MCF 10A (cell line): Measurements from ENCODE around the gene ESPN. TPM values are rescaled to one million over a fixed set of nuclear protein-coding genes. Genes with fewer than 3 reads are reported as not detected.

Experiments
- BruUV-seq: library from RNA; stranded (reverse); fragments of 400-500 nt; replicated peaks from 2 replicates; lab custom pipeline; 2021; lab: Mats Ljungman, UMichigan
- CTCF ChIA-PET: fragments of 300-600 bp; sonication (Branson Sonifier 250); formaldehyde crosslinking; extraction: SDS; loops from one replicate; lab custom pipeline; 2021; ENCODE audit warnings: antibody characterized with exemption, inconsistent platforms; lab: Yijun Ruan, JAX
- POLR2A ChIA-PET: fragments of 300-600, 350-650 bp; sonication (Branson Sonifier 250); formaldehyde crosslinking; extraction: SDS; loops from one replicate; lab custom pipeline; 2020; ENCODE audit warnings: antibody characterized with exemption, inconsistent platforms; lab: Yijun Ruan, JAX
- DNase-seq: peaks from one replicate; pipeline ENCODE4 v3.0.0-alpha.2; 2018; ENCODE audit not compliant: unreplicated experiment
- H3K27ac Mint-ChIP-seq: one replicate; pipeline ENCODE4 v1.8.0; 2022; ENCODE audit warnings: mild to moderate bottlenecking, low read depth, mixed read lengths; ENCODE audit not compliant: unreplicated experiment
- H3K27me3 Mint-ChIP-seq: one replicate; pipeline ENCODE4 v1.8.0; 2022; ENCODE audit warnings: mixed read lengths; ENCODE audit not compliant: insufficient read depth, unreplicated experiment
- H3K36me3 Mint-ChIP-seq: one replicate; pipeline ENCODE4 v1.8.0; 2022; ENCODE audit warnings: mild to moderate bottlenecking, moderate library complexity, mixed read lengths; ENCODE audit not compliant: insufficient read depth, unreplicated experiment
- H3K4me1 Mint-ChIP-seq: one replicate; pipeline ENCODE4 v1.8.0; 2022; ENCODE audit warnings: mixed read lengths; ENCODE audit not compliant: insufficient read depth, unreplicated experiment
- H3K4me3 Mint-ChIP-seq: one replicate; pipeline ENCODE4 v1.8.0; 2022; ENCODE audit warnings: mild to moderate bottlenecking, moderate library complexity, mixed read lengths; ENCODE audit not compliant: unreplicated experiment
- H3K9me3 Mint-ChIP-seq: one replicate; pipeline ENCODE4 v1.8.0; 2022; ENCODE audit warnings: mixed read lengths; ENCODE audit not compliant: unreplicated experiment
- intact Hi-C: fragments of 100-400 bp; cut with micrococcal nuclease; formaldehyde crosslinking; loops from 2 replicates; pipeline ENCODE4 v1.14.1; 2022
- total RNA-seq: library from RNA; stranded (reverse); gene quantifications from 2 replicates; pipeline ENCODE4 v1.2.3, GENCODE V29; 2022
- TF ChIP-seq, protein P1 (sequence below): fragments of 200-600 bp; IDR thresholded peaks from one replicate; pipeline ENCODE4 v1.8.0; 2022; ENCODE audit warnings: antibody characterized with exemption, mild to moderate bottlenecking; ENCODE audit not compliant: unreplicated experiment

The ESPN gene
- total RNA-seq, 1 experiment from 2014 or later, result 0.68 TPM

DNA sequence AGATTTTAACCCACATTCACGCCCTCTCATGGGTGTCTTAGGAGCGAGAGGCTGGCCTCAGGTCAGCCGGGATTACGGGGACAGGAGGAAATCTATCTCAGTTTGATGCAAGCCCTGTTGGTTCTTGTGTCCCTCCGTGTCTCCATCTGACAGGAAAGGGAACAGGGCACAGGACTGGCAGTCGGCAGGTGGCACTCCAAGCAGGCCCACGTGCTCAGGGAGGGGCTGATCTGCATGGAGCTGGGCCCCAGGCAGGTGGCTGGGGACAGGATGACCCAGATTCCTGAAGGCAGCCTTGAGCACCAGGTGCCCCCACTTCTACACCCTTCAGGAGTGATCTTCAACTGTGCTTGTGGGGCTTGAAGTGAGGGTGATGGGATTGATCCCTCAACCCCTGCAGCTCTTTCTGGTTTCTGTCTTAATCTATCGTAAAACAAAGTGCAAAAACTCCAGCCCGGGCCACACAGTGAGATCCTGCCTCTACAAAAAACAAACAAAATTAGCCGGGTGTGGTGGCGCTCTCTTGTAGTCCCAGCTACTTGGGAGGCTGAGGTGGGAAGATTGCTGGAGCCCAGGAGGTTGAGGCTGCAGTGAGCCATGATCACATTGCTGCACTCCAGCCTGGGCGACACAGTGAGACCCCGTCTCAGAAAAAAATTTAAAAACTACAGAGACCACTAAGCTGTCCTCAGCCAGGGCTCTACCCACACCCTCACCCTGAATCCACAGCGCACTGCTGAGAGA lies 58.6 kb downstream of the ESPN start:
- H3K9me3 Mint-ChIP-seq, result no peaks in the 10 kb centered on the region
- ChIA-PET POLR2A (interaction anchor here (0.8 kb wide), 1 partner anchor 11 kb away, joined by 3 read pairs; no protein-coding TSS in a partner anchor), CTCF (interaction anchor here (0.6 to 1.7 kb wide), 3 partner anchors 11 to 731 kb away, joined by 3 to 6 read pairs (median 4); no protein-coding TSS in a partner anchor)
- no peak overlapping the region for H3K27ac Mint-ChIP-seq
- intact Hi-C loops, result loop anchor here (10.0 kb wide), 1 partner anchor 162 kb away; no protein-coding TSS in a partner anchor
- peaks cover 21% of the 10 kb centered on the region for H3K4me1 Mint-ChIP-seq
- TF ChIP-seq, protein P1, sequence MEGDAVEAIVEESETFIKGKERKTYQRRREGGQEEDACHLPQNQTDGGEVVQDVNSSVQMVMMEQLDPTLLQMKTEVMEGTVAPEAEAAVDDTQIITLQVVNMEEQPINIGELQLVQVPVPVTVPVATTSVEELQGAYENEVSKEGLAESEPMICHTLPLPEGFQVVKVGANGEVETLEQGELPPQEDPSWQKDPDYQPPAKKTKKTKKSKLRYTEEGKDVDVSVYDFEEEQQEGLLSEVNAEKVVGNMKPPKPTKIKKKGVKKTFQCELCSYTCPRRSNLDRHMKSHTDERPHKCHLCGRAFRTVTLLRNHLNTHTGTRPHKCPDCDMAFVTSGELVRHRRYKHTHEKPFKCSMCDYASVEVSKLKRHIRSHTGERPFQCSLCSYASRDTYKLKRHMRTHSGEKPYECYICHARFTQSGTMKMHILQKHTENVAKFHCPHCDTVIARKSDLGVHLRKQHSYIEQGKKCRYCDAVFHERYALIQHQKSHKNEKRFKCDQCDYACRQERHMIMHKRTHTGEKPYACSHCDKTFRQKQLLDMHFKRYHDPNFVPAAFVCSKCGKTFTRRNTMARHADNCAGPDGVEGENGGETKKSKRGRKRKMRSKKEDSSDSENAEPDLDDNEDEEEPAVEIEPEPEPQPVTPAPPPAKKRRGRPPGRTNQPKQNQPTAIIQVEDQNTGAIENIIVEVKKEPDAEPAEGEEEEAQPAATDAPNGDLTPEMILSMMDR, result no peak
- no peak overlapping the region for H3K4me3 Mint-ChIP-seq
- no peaks in the 10 kb centered on the region for H3K27me3 Mint-ChIP-seq
- DNase-seq, result no peak
- BruUV-seq, result no TSS peak
- peaks cover 6% of the 10 kb centered on the region for H3K36me3 Mint-ChIP-seq

DNA sequence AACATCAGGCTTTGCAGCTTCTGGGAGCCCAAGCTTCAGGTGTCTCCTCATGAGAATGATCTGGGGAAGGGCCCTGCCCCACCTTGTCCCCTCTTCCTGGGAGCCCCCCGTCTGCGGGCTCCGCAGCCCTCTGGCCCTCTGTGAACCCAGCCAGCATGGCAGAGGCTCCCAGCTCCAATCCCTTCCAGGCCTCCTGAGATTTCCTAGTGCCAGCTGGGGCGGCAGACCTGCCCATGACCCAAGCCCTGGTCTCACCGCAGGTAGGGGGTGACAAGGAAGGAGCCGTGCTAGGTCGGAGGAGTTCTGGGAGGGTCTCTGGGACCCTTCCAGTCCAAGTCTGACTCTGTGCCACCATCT lies 59.2 kb downstream of the ESPN start:
- TF ChIP-seq, protein P1, result no peak
- H3K9me3 Mint-ChIP-seq, result no peaks in the 10 kb centered on the region
- DNase-seq, result no peak
- no peak overlapping the region for H3K4me3 Mint-ChIP-seq
- H3K27ac Mint-ChIP-seq, result no peak overlapping the region
- ChIA-PET POLR2A (no interaction called here), CTCF (interaction anchor here (1.0 to 2.8 kb wide), 4 partner anchors 7 to 70 kb away, joined by 3 to 23 read pairs (median 6); partner anchors contain the start of genes NOL9 and TAS1R1)
- no peaks in the 10 kb centered on the region for H3K27me3 Mint-ChIP-seq
- intact Hi-C loops, result loop anchor here (10.0 kb wide), 1 partner anchor 161 kb away; no protein-coding TSS in a partner anchor
- BruUV-seq, result no TSS peak
- peaks cover under 1% of the 10 kb centered on the region for H3K36me3 Mint-ChIP-seq
- H3K4me1 Mint-ChIP-seq, result peaks cover 24% of the 10 kb centered on the region

DNA sequence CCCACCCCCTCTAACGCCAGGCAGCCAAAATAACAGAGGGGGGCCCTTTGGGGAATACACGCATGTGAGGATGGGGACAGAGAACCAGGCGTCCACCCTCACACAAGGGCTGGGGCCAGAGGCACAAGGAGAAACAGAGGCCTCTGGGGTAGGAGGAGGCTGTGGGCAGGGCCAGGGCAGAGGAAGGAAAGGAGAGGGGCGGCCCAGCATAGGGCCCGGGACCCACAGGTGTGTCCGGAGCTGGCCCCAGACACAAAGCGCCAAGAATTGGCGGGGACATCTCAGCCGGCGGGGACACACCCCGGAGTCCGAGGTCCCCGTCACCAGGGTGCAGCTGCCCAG lies 60.2 kb downstream of the ESPN start:
- no peak for DNase-seq
- Mint-ChIP-seq H3K4me1 (peaks cover 24% of the 10 kb centered on the region), H3K27me3 (no peaks in the 10 kb centered on the region), H3K4me3 (no peak overlapping the region), H3K27ac (no peak overlapping the region), H3K9me3 (no peaks in the 10 kb centered on the region), H3K36me3 (no peaks in the 10 kb centered on the region)
- no TSS peak for BruUV-seq
- POLR2A ChIA-PET, result no interaction called here
- CTCF ChIA-PET, result interaction anchor here (1.2 to 2.8 kb wide), 3 partner anchors 8 to 69 kb away, joined by 5 to 23 read pairs (median 6); partner anchors contain the start of genes NOL9 and TAS1R1
- TF ChIP-seq, protein P1, result no peak
- intact Hi-C loops, result loop anchor here (10.0 kb wide), 1 partner anchor 160 kb away; no protein-coding TSS in a partner anchor
